ENCODE data around the gene ID1. TPM values are rescaled to one million over a fixed set of nuclear protein-coding genes. Genes with fewer than 3 reads are reported as not detected.

Gene ID1
- total and polyA plus RNA-seq, 2 experiments from 2014 or later: 221 to 479 TPM

- H2AFZ ChIP-seq: no peak overlapping the region
- Mint-ChIP-seq H3K27ac (no peak overlapping the region), H3K4me1 (peaks cover 41% of the 10 kb centered on the region), H3K9me3 (peaks cover 12% of the 10 kb centered on the region), H3K4me3 (no peak overlapping the region), H3K27me3 (ENCODE audit: insufficient read depth, low read depth, poor library complexity) (peaks cover 10% of the 10 kb centered on the region), H3K36me3 (ENCODE audit: low read depth) (peaks cover 19% of the 10 kb centered on the region)
- 0 out of 2 replicates have a peak, but pooled peaks cover 4% of the 10 kb centered on the region for H3K79me2 ChIP-seq (replicated peaks; ENCODE audit: insufficient read depth)
- DNase-seq (ENCODE audit: low spot score) (peak; percentile 68), ATAC-seq (peak; percentile 27)
- H3K4me3 ChIP-seq: no peak overlapping the region
- H3K4me1 ChIP-seq (ENCODE audit: insufficient read depth): peaks cover 50% of the 10 kb centered on the region
- H3K27ac ChIP-seq (ENCODE audit: low read depth): peak overlapping the region; percentile 95; the same call in 1 of the 2 replicates
- no peaks in the 10 kb centered on the region for H4K20me1 ChIP-seq (replicated peaks; ENCODE audit: insufficient read depth)
- TF ChIP-seq ZNF331 (CRISPR knock-in tag; IDR thresholded peaks at IDR 0.05; ENCODE audit: low read depth) (no peak), CTCF (conservative IDR thresholded peaks at IDR 0.05; ENCODE audit: low read depth in 2 of 2) (peak; percentile 39 to 71)
- H3K27me3 ChIP-seq (ENCODE audit: insufficient read depth): no peaks in the 10 kb centered on the region
- 0 out of 2 replicates have a peak overlapping the region, but pooled peaks have one; percentile 44 for H3K4me2 ChIP-seq
- H3F3A ChIP-seq (replicated peaks; ENCODE audit: low read depth): peaks cover 18% of the 10 kb centered on the region
- H3K9me2 ChIP-seq (ENCODE audit: insufficient read depth): no peaks in the 10 kb centered on the region
- no peaks in the 10 kb centered on the region for H3K36me3 ChIP-seq (ENCODE audit: insufficient read depth)
Observed at GRCh38 chr20:31578448-31579138, 26.5 kb upstream of the ID1 start.

GRCh38 chr20:31579245-31579644 is 25.8 kb upstream of the ID1 start:
- H3K4me3 Mint-ChIP-seq: no peak overlapping the region; the same call in 2 of the 3 replicates
- H3K27ac Mint-ChIP-seq: no peak overlapping the region
- peaks cover 10% of the 10 kb centered on the region for H3K27me3 Mint-ChIP-seq (ENCODE audit: insufficient read depth, low read depth, poor library complexity)
- H4K20me1 ChIP-seq (replicated peaks; ENCODE audit: insufficient read depth): no peaks in the 10 kb centered on the region
- H3K4me2 ChIP-seq: peak overlapping the region; percentile 44; the same call in 1 of the 2 replicates
- peak overlapping the region; percentile 95; the same call in 1 of the 2 replicates for H3K27ac ChIP-seq (ENCODE audit: low read depth)
- ATAC-seq (no peak), DNase-seq (ENCODE audit: low spot score) (no peak)
- no peaks in the 10 kb centered on the region for H3K36me3 ChIP-seq (ENCODE audit: insufficient read depth)
- H3K4me3 ChIP-seq: no peak overlapping the region
- no peaks in the 10 kb centered on the region for H3K9me2 ChIP-seq (ENCODE audit: insufficient read depth)
- peaks cover 21% of the 10 kb centered on the region for H3K36me3 Mint-ChIP-seq (ENCODE audit: low read depth)
- H3K79me2 ChIP-seq (replicated peaks; ENCODE audit: insufficient read depth): 0 out of 2 replicates have a peak, but pooled peaks cover 4% of the 10 kb centered on the region
- H2AFZ ChIP-seq: no peak overlapping the region
- peaks cover 12% of the 10 kb centered on the region for H3K9me3 Mint-ChIP-seq
- H3F3A ChIP-seq (replicated peaks; ENCODE audit: low read depth): peaks cover 18% of the 10 kb centered on the region
- H3K27me3 ChIP-seq (ENCODE audit: insufficient read depth): no peaks in the 10 kb centered on the region
- peaks cover 48% of the 10 kb centered on the region for H3K4me1 ChIP-seq (ENCODE audit: insufficient read depth)
- H3K4me1 Mint-ChIP-seq: peaks cover 39% of the 10 kb centered on the region
- TF ChIP-seq CREB1 (CRISPR knock-in tag; IDR thresholded peaks at IDR 0.05; ENCODE audit: low read depth): no peak
- TF ChIP-seq EZH2phosphoT487 (IDR thresholded peaks at IDR 0.05; ENCODE audit: unreplicated experiment): no peak
- no peak for TF ChIP-seq ZNF331 (CRISPR knock-in tag; IDR thresholded peaks at IDR 0.05; ENCODE audit: low read depth)
- no peak for TF ChIP-seq JUNB (IDR thresholded peaks at IDR 0.05; ENCODE audit: unreplicated experiment)
- TF ChIP-seq ETS1 (IDR thresholded peaks at IDR 0.05): no peak
- no peak for TF ChIP-seq ZNF462 (CRISPR knock-in tag; IDR thresholded peaks at IDR 0.05)
- no peak for TF ChIP-seq ZNF114 (CRISPR knock-in tag; IDR thresholded peaks at IDR 0.05)
- TF ChIP-seq NANOG (IDR thresholded peaks at IDR 0.05; ENCODE audit: borderline replicate concordance): no peak
- TF ChIP-seq CTCF (conservative IDR thresholded peaks at IDR 0.05; ENCODE audit: low read depth in 2 of 2): no peak
